ENCODE measurements around the gene EVA1A.
"Not testable (repeated sequence)": the region's sequence is repeated elsewhere in the genome, so short reads cannot be mapped to it uniquely, and the experiment has no call there.

Gene EVA1A

GRCh38 chr2:75480971-75481836 lies 79.5 kb downstream of the EVA1A start:
- DNase-seq: no peak

DNA sequence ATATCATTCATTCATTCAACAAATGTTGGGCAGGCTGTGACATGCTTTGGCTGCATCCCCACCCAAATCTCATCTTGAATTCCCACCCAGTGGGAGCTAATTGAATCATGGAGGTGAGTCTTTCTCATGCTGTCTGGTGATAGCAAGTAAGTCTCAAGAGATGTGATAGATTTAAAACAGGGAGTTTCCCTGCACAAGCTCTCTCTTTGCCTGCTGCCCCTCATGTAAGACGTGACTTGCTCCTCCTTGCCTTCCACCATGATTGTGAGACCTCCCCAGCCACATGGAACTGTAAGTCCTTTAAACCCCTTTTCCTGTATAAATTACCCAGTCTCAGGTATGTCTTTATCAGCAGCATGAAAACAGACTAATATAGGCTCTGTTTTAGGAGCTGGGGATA lies 83.0 kb downstream of the EVA1A start:
- not testable (repeated sequence) for DNase-seq

DNA sequence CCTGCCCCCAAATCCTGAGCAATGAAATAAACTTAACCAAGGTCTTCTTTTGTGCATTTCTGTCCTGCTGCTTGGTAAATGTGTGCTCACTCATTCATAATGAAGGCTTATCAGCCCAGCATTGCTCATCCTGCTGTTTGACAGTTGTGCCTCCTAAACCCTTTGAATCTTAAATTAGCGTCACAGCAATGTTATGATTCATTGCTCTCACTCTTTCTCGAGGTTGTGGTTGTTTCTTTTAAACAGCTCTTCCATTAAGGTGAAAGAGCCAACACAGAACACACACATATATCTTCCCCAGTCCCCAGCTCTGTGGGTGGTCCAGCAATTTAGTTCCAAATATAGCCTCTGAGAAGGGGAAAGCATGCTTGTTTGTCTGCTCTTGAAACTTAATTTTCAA lies 84.0 kb downstream of the EVA1A start:
- peak; percentile 60 for DNase-seq

DNA sequence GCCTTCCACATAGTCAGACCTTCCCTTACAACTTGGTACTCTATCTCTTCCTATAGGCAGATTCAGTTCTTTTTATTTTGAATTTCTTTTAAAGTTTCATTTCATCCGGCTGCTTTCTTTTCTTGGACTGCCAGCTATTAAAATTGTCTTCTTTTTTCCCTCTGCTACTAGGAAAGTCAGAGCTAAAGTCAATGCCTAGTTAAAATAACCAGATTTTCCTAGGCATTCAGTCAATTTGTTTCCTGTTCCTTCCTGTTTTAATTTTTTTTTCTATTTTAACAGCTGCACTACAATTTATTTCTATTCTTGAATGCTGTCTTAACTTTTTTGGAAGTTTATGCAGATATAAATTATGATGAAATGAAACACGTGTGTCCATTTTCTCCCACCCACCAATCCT lies 84.8 kb downstream of the EVA1A start:
- DNase-seq: no peak

DNA sequence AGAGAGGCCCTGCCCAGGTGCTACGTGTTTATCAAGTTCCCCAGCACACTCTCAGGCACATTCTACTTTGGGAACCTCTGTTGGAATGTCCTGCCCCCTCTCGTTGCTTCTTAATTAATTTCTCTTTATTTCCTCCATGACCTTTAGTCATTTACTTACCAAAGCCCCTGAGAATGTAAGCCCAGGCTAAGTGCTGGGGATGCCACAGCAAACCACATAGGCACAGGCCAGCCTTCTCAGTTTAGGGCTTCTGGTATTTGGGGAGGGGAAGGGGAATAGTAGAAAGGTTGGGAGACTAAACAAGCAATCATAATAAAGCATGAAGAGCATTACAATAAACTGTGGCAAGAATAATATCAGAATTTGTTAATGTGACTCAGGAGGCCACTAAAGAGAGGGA lies 85.7 kb downstream of the EVA1A start:
- DNase-seq: no peak

DNA sequence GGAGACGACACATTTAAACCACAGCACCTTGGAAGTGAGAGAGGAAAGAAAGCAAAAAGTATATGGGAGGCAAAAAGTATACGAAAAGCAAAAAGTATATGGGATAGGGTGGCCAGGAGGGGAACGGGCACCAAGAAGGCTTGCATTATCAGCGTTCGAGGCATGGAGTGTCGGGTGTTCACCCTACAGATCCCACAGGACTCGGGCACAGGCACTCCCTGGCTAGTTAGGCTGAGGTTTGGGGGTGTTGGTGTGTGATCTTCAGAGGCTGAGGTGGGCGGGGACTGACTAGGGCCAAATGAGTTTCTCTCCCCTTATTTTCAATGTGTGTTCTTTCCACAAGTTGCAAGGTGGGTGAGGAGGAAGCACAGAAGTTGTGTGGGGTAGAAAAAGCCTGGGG lies 86.6 kb downstream of the EVA1A start:
- no peak for DNase-seq

- peak; percentile 35 for DNase-seq
Observed at GRCh38 chr2:75466708-75467311, 93.9 kb downstream of the EVA1A start.

- peak; percentile 33 for DNase-seq
Observed at GRCh38 chr2:75465317-75465984, 95.3 kb downstream of the EVA1A start.

- peak; percentile 55 for DNase-seq
Observed at GRCh38 chr2:75464348-75464946, 96.3 kb downstream of the EVA1A start.

- DNase-seq: no peak
Observed at GRCh38 chr2:75462721-75463120, 98.0 kb downstream of the EVA1A start.

DNA sequence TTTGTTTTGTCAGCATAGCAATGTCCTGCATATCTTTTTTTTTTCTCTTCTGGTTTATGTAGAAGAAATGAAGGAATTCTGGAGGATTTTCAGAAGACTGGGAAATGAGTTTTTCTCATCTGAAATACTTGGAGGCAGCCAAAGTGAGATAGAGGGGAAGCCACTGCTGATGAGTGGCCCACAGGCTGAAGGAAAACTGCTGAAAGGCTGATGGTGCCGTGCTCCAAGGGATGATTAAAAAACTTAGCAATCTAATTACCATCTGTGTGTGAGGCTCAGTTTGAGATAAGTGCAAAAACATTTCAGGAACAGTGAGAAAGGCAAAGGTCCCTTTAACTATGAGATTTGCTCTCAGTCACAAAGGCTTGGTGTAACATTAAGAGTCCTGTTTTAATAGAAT lies 98.5 kb downstream of the EVA1A start:
- DNase-seq: no peak

DNA sequence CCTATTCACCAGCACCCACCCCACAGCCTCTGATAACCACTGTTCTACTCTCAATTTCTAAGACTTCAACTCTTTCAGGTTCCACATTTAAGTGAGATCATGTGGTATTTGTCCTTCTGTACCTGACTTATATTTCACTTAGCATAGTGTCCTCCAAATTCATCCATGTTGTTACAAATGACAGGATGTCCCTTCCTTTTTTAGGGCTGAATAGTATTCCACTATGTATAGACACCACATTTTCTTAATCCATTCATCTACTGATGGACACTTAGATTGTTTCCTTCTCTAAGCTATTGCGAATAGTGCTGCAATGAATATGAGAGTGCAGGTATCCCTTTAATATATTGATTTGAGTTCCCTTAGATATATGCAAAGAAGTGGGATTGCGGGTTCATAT lies 100.1 kb downstream of the EVA1A start:
- no peak for DNase-seq

DNA sequence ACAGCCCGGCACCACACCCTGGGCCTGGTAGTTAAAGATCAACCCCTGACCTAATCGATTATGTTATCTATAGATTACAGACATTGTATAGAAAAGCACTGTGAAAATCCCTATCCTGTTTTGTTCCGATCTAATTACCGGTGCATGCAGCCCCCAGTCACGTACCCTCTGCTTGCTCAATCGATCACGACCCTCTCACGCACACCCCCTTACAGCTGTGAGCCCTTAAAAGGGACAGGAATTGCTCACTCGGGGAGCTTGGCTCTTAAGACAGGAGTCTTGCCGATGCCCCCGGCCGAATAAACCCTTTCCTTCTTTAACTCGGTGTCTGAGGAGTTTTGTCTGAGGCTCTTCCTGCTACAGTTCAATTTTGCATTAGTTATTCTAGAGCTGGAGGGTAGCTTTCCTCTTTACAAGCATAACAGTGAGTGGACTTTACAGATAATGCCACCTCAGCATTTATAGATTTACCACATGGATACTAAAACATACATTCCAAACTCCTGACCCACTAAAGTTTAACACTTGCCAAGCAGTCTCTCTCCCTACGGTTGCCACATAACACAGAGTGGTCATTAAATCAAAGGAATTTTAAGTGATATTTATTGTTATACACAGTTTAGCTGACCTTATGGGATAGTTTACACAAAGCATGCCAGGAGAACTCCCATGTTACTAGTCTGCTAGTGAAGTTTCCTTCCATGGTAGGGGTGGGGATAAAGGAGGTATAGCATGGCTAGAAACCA lies 101.0 kb downstream of the EVA1A start:
- DNase-seq: no peak

- no peak for DNase-seq
Observed at GRCh38 chr2:75458201-75458600, 102.5 kb downstream of the EVA1A start.

DNA sequence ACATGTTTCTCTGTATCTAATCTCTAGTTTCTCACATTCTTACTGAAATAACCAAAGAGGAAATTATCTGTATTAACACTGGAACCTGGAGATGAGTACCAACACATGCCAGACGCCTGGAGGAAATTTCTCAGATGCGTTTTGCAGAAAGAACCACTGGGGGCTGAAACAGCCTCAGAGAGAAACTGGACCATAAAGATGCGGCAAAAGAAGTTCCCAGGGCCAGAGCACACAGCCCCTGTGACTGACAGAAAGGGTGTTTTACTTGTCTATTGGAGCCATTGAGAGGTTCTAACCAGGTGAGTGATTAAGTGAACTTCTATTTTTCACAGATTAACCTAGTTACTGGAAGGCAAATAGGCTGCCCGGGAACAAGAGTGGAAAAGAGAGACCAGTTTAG lies 103.9 kb downstream of the EVA1A start:
- DNase-seq: no peak

DNA sequence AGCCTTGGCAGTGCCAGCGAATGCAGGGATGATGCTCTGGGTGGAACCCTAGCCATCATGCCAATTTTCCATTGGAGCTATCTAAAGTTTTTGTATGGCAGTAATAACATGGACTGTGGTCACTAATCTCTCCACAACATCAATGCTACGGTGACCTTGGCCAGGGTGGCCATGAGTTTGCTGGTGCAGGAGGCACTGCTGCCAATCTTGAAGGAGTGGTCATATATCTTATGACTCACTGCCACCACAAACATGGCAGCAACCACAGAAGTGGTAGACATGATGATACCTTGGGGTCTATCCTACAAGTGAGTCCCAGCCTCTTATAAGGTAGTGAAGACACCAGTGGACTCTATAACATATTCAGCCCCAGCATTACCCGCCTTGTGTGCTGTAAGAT lies 104.6 kb downstream of the EVA1A start:
- no peak for DNase-seq

DNA sequence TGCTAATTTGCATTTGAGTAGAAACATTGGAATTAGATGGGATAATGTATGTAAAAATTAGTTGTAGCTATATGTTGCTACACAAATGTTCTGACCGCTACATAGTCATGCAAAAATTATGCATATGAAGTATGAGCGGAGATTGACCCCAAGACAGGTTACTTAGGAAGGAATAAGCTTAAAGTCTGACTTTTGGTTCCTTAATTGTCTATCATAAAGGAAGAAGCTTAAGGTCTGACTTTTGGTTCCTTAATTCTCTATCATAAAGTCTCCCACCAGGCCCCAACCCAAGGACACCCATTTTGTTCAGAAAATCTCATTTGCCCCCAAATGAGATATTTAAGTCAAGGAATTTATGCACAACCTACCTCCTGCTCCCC lies 106.5 kb downstream of the EVA1A start:
- no peak for DNase-seq

- no peak for DNase-seq
Observed at GRCh38 chr2:75453384-75454240, 107.1 kb downstream of the EVA1A start.

DNA sequence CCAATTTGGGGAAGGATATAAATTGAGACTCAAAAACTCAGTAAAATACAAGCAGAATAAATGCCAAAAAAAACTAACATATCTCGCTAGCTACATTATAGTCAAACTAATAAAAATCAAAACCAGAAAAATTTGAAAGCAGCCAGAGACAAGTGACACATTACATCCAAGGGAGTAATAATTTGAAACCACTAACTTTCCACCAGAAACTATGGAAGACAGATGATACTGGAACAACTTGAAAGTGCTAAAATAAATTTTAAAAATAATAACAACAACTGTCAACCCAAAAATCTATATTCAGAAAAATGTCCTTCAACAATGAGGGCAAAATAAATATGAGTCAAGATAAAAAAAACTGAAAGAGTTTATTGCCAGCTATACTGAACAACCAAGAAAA lies 110.7 kb downstream of the EVA1A start:
- DNase-seq: no peak

DNA sequence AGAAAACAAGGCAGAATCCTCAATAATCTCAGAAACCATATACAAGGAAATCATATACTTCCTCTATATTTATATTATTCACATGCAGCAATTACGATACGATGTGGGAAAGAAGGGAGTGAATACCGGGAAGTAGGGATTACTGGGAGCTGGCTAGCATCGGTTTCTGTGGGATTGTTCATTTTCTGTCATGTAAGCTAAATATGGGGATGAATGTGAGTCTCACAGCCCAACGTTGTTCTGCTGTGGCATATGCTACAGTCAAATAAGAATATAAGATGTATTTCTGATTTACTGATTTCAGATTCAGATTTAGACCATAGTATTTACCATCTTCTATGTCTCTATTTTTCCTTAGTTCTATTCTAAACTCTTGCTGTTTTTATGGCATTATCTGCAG lies 113.6 kb downstream of the EVA1A start:
- DNase-seq: no peak
